OCI-LY7 (cell line): ENCODE data around the gene SPRYD4. TPM values are rescaled to one million over a fixed set of nuclear protein-coding genes. Genes with fewer than 3 reads are reported as not detected.

Source experiments
- BruUV-seq: library from RNA; stranded (reverse); fragments of 400-500 nt; replicated peaks from 2 replicates; lab custom pipeline; 2021; lab: Mats Ljungman, UMichigan
- CTCF ChIA-PET: fragments of 300-600 bp; sonication (Branson Sonifier 250); formaldehyde crosslinking; loops from one replicate; lab custom pipeline; 2022; ENCODE audit warnings: antibody characterized with exemption; ENCODE audit not compliant: unreplicated experiment; lab: Charles Lee
- POLR2A ChIA-PET: fragments of 300-600 bp; sonication (Branson Sonifier 250); formaldehyde crosslinking; loops from one replicate; lab custom pipeline; 2022; ENCODE audit warnings: antibody characterized with exemption; lab: Charles Lee
- DNase-seq: peaks from one replicate; pipeline ENCODE4 v3.0.0-alpha.2; 2015; ENCODE audit warnings: low spot score
- H2AFZ ChIP-seq: fragments of 200-600 bp; sonication (generic), shearing (Covaris generic); 2 replicates; pipeline ENCODE4 v1.6.1; 2014; ENCODE audit warnings: mild to moderate bottlenecking, antibody characterized with exemption, low read length, moderate library complexity
- H3K27ac ChIP-seq: fragments of 200-600 bp; sonication (generic); 2 replicates; pipeline ENCODE4 v1.5.1; 2014; ENCODE audit warnings: mixed run types, low read depth, mild to moderate bottlenecking, moderate library complexity, low read length, inconsistent platforms; ENCODE audit not compliant: poor library complexity, severe bottlenecking
- H3K36me3 ChIP-seq: fragments of 200-600 bp; sonication (generic); 2 replicates; pipeline ENCODE4 v1.6.1; 2014; ENCODE audit warnings: mild to moderate bottlenecking, antibody characterized with exemption, low read length, moderate library complexity, mixed read lengths; ENCODE audit not compliant: insufficient read depth
- H3K4me1 ChIP-seq: fragments of 200-600 bp; sonication (generic); 2 replicates; pipeline ENCODE4 v1.5.1; 2014; ENCODE audit warnings: mild to moderate bottlenecking, low read length; ENCODE audit not compliant: insufficient read depth, poor library complexity, severe bottlenecking
- H3K4me2 ChIP-seq: fragments of 200-600 bp; sonication (generic); 2 replicates; pipeline ENCODE4 v1.6.1; 2014; ENCODE audit warnings: mild to moderate bottlenecking, low read length
- H3K4me3 ChIP-seq: fragments of 200-600 bp; sonication (generic); 2 replicates; pipeline ENCODE4 v1.5.1; 2014; ENCODE audit warnings: mild to moderate bottlenecking, low read depth, low read length; ENCODE audit not compliant: poor library complexity, severe bottlenecking
- H3K79me2 ChIP-seq: fragments of 200-600 bp; sonication (generic); 2 replicates; pipeline ENCODE4 v1.6.1; 2016; ENCODE audit warnings: low read depth, mild to moderate bottlenecking, low read length, moderate library complexity, mixed read lengths; ENCODE audit not compliant: insufficient read depth
- H3K9me2 ChIP-seq: fragments of 200-600 bp; sonication (generic); 2 replicates; pipeline ENCODE4 v1.6.1; 2016; ENCODE audit warnings: mild to moderate bottlenecking, low read length, mixed read lengths; ENCODE audit not compliant: insufficient read depth
- H3K9me3 ChIP-seq: fragments of 200-600 bp; sonication (generic); 2 replicates; pipeline ENCODE4 v1.6.1; 2014; ENCODE audit warnings: mild to moderate bottlenecking, mixed run types, low read length, mixed read lengths
- H4K20me1 ChIP-seq: fragments of 200-600 bp; sonication (generic); 2 replicates; pipeline ENCODE4 v1.6.1; 2014; ENCODE audit warnings: mild to moderate bottlenecking, antibody characterized with exemption, low read length, moderate library complexity, mixed read lengths; ENCODE audit not compliant: insufficient read depth
- EZH2phosphoT487 ChIP-seq: fragments of 200-600 bp; sonication (generic); IDR thresholded peaks from 2 replicates; pipeline ENCODE4 v1.6.1; 2018; ENCODE audit warnings: low read depth, borderline replicate concordance, mild to moderate bottlenecking, mixed run types, antibody characterized with exemption, low read length, moderate library complexity, mixed read lengths
- intact Hi-C: fragments of 100-400 bp; cut with micrococcal nuclease; formaldehyde crosslinking; loops from one replicate; pipeline ENCODE4 v1.10.0; 2022; ENCODE audit not compliant: unreplicated experiment
- total RNA-seq, 2 experiments: library from RNA; depleted of rRNA in 1 of 2; stranded (reverse); fragments of >200 nt in 1 of 2; shearing (Covaris generic) in 1 of 2; gene quantifications; 2 replicates each; pipeline ENCODE4 v1.2.3, GENCODE V29; 2014 to 2022
- TF ChIP-seq, protein P1 (sequence below): fragments of 200-600 bp; sonication (generic); conservative IDR thresholded peaks from 2 replicates; pipeline ENCODE4 v1.5.1; 2014; ENCODE audit warnings: mild to moderate bottlenecking, antibody characterized with exemption, low read length, moderate library complexity, mixed read lengths

Gene SPRYD4
- total RNA-seq, 2 experiments from 2014 or later, result 5.9 to 7.5 TPM

DNA sequence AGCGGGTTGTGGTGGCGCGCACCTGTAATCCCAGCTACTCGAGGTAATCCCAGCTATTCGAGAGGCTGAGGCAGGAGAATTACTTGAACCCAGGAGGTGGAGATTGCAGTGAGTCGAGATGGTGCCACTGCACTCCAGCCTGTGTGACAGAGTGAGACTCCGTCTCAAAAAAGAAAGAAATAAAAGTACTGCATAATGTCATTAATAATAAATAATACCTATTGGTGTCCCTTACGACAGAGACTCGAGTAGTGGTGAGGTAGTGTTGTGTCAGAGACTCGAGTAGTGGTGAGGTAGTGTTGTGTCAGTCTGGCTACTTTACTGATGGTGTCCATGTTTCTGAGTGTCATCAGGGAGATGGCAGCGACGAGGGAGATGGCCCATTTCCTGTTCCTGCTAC is 18.3 kb downstream of the SPRYD4 start:
- no peaks in the 10 kb centered on the region for H3K9me2 ChIP-seq
- intact Hi-C loops, result no loop called here
- H3K4me3 ChIP-seq, result no peak overlapping the region
- ChIA-PET POLR2A (no interaction called here), CTCF (no interaction called here)
- no peak overlapping the region for H3K27ac ChIP-seq
- BruUV-seq, result no TSS peak
- H3K4me2 ChIP-seq, result no peak overlapping the region
- H4K20me1 ChIP-seq, result no peaks in the 10 kb centered on the region
- no peaks in the 10 kb centered on the region for H3K79me2 ChIP-seq
- no peaks in the 10 kb centered on the region for H3K4me1 ChIP-seq
- no peaks in the 10 kb centered on the region for H3K36me3 ChIP-seq
- no peaks in the 10 kb centered on the region for H3K9me3 ChIP-seq
- DNase-seq, result no peak
- H2AFZ ChIP-seq, result no peak overlapping the region
- TF ChIP-seq, protein P1, sequence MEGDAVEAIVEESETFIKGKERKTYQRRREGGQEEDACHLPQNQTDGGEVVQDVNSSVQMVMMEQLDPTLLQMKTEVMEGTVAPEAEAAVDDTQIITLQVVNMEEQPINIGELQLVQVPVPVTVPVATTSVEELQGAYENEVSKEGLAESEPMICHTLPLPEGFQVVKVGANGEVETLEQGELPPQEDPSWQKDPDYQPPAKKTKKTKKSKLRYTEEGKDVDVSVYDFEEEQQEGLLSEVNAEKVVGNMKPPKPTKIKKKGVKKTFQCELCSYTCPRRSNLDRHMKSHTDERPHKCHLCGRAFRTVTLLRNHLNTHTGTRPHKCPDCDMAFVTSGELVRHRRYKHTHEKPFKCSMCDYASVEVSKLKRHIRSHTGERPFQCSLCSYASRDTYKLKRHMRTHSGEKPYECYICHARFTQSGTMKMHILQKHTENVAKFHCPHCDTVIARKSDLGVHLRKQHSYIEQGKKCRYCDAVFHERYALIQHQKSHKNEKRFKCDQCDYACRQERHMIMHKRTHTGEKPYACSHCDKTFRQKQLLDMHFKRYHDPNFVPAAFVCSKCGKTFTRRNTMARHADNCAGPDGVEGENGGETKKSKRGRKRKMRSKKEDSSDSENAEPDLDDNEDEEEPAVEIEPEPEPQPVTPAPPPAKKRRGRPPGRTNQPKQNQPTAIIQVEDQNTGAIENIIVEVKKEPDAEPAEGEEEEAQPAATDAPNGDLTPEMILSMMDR, result no peak
- no peak for TF ChIP-seq EZH2phosphoT487

DNA sequence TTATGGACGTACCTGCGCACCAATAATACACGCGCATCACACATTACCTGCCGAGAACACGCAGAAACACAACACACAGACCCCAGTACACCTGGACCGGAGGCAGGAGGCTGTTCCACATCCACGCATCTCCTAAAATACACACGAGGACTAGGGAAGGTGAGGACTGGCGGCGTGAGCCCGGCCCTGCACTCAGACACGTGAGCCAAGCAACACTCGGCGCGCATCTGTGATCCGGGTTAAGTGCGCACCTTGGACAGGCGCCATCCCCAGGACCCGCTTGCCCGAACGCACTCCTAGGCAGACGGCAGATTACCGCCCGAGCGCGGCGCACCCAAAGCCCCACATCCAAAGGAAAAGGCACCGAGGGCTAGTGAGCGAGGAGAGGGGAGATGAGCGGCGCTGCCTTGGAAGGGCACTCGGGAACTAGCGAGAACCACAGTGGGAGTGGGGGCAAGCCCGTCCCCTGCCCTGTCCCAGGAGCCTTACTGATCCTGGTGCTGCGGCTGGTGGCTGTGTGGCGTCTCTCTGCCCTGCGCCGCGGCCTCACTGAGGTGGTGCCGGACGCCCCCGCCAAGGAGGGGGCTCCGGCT is 19.2 kb downstream of the SPRYD4 start:
- H3K4me2 ChIP-seq, result no peak overlapping the region
- no peaks in the 10 kb centered on the region for H3K79me2 ChIP-seq
- H3K4me1 ChIP-seq, result no peaks in the 10 kb centered on the region
- H3K36me3 ChIP-seq, result no peaks in the 10 kb centered on the region
- DNase-seq, result no peak
- TF ChIP-seq, protein P1, result no peak
- no peak; the same call in 1 of the 2 replicates for TF ChIP-seq EZH2phosphoT487
- intact Hi-C loops, result no loop called here
- H3K9me3 ChIP-seq, result 0 out of 2 replicates have a peak, but pooled peaks cover 1% of the 10 kb centered on the region
- H4K20me1 ChIP-seq, result no peaks in the 10 kb centered on the region
- ChIA-PET POLR2A (no interaction called here), CTCF (no interaction called here)
- no peaks in the 10 kb centered on the region for H3K9me2 ChIP-seq
- H3K27ac ChIP-seq, result no peak overlapping the region
- no peak overlapping the region for H2AFZ ChIP-seq
- H3K4me3 ChIP-seq, result no peak overlapping the region
- BruUV-seq, result no TSS peak
